HEK293T (cell line): ENCODE measurements around the gene ADAMTS15.

Source experiments
- CTCF ChIA-PET: fragments of 350-600 bp; formaldehyde crosslinking; extraction: SDS; loops from one replicate; lab custom pipeline; 2021; ENCODE audit warnings: antibody characterized with exemption, inconsistent platforms; lab: Yijun Ruan, JAX
- POLR2A ChIA-PET: fragments of 350-600 bp; formaldehyde crosslinking; extraction: SDS; loops from one replicate; lab custom pipeline; 2020; ENCODE audit warnings: antibody characterized with exemption, inconsistent platforms; lab: Yijun Ruan, JAX
- DNase-seq: peaks from one replicate; pipeline ENCODE4 v3.0.0; 2012; ENCODE audit warnings: mixed read lengths; ENCODE audit errors: extremely low spot score
- ARNT ChIP-seq: fragments of 450-650 bp; IDR thresholded peaks from 2 replicates; pipeline ENCODE4 v1.6.1; 2017; ENCODE audit warnings: mild to moderate bottlenecking
- BHLHE40 ChIP-seq: fragments of 450-650 bp; IDR thresholded peaks from 2 replicates; pipeline ENCODE4 v1.6.1; 2016; ENCODE audit warnings: mild to moderate bottlenecking, moderate library complexity, borderline replicate concordance
- CTBP1 ChIP-seq: fragments of 450-650 bp; IDR thresholded peaks from 2 replicates; pipeline ENCODE4 v1.6.1; 2016; ENCODE audit warnings: borderline replicate concordance
- ELF4 ChIP-seq: fragments of 450-650 bp; IDR thresholded peaks from 2 replicates; pipeline ENCODE4 v1.6.1; 2017; ENCODE audit warnings: antibody characterized with exemption
- FOXA1 ChIP-seq: fragments of 450-650 bp; IDR thresholded peaks from 2 replicates; pipeline ENCODE4 v1.6.1; 2016; ENCODE audit warnings: mild to moderate bottlenecking
- FOXK2 ChIP-seq: fragments of 450-650 bp; IDR thresholded peaks from 2 replicates; pipeline ENCODE4 v1.6.1; 2016; ENCODE audit warnings: mild to moderate bottlenecking
- FOXM1 ChIP-seq: fragments of 450-650 bp; IDR thresholded peaks from 2 replicates; pipeline ENCODE4 v1.6.1; 2017; ENCODE audit warnings: mild to moderate bottlenecking, borderline replicate concordance
- HDGF ChIP-seq: fragments of 450-650 bp; IDR thresholded peaks from 2 replicates; pipeline ENCODE4 v1.6.1; 2017; ENCODE audit warnings: antibody characterized with exemption, borderline replicate concordance
- L3MBTL2 ChIP-seq: fragments of 450-650 bp; conservative IDR thresholded peaks from 2 replicates; pipeline ENCODE4 v1.6.1; 2016; ENCODE audit warnings: mild to moderate bottlenecking
- LEF1 ChIP-seq: fragments of 450-650 bp; IDR thresholded peaks from 2 replicates; pipeline ENCODE4 v1.6.1; 2017; ENCODE audit warnings: mild to moderate bottlenecking, borderline replicate concordance
- NFRKB ChIP-seq: fragments of 450-650 bp; IDR thresholded peaks from 2 replicates; pipeline ENCODE4 v1.6.1; 2016; ENCODE audit warnings: mild to moderate bottlenecking, moderate library complexity
- SP1 ChIP-seq: fragments of 450-650 bp; IDR thresholded peaks from 2 replicates; pipeline ENCODE4 v1.6.1; 2017
- SUZ12 ChIP-seq: fragments of 450-650 bp; IDR thresholded peaks from 2 replicates; pipeline ENCODE4 v1.6.1; 2016; ENCODE audit warnings: mild to moderate bottlenecking
- TARDBP ChIP-seq: fragments of 450-650 bp; IDR thresholded peaks from 2 replicates; pipeline ENCODE4 v1.6.1; 2016
- ZNF384 ChIP-seq: fragments of 450-650 bp; IDR thresholded peaks from 2 replicates; pipeline ENCODE4 v1.6.1; 2016
- TF ChIP-seq, protein P1 (sequence below): fragments of 450-650 bp; IDR thresholded peaks from 2 replicates; pipeline ENCODE4 v1.6.1; 2016

ADAMTS15 gene

DNA sequence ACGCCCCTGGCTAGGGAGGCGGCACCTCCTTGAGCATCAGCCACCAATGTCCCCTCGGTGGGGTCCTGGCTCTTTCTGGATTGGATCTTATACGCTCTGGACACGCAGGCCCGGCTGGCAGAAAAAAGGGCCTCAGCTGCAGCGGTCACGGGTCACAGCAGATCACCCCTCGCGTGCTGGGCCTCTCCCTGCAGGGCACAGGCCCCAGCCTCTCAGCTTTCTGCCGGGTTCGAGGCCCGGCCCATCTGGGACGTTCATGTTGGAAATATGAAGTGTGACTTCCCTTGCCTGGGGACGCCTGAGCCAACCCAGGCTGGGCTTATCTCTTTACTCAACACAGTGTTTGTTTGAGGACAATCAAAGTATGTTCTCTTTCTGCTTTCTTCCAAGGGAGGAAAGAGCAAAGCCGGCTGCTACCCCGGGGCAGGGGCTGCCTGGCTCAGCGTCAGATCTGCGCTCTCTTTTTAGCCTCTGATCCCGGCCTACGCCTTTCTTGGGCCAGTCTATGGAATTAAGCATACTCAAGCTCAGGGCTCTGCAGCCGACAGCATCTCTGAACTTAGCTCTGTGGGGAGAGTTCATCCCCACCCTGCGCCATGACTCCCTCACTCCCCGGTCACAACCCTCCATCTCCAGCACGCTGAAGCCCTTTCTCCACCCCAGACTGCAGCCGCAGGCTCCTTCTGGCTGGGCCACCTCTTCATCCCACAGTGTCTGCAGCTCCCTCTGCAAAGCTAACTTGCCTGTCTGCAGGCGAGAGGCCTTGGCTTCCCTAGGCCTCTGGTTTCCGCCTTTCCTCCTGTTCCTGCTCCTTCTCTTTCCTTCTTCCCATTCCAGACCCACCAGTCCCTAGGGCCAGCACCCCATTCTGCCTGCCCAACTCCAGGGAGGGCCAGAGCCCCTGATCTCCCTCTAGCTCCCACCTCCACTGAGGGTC lies 38.8 kb downstream of the ADAMTS15 start:
- POLR2A ChIA-PET: no interaction called here
- DNase-seq: peak; percentile 4
- CTCF ChIA-PET: interaction anchor here (1.2 kb wide), 1 partner anchor 50 kb away, joined by 4 read pairs; no protein-coding TSS in a partner anchor
- TF ChIP-seq TARDBP (no peak), SP1 (no peak), FOXK2 (no peak)

DNA sequence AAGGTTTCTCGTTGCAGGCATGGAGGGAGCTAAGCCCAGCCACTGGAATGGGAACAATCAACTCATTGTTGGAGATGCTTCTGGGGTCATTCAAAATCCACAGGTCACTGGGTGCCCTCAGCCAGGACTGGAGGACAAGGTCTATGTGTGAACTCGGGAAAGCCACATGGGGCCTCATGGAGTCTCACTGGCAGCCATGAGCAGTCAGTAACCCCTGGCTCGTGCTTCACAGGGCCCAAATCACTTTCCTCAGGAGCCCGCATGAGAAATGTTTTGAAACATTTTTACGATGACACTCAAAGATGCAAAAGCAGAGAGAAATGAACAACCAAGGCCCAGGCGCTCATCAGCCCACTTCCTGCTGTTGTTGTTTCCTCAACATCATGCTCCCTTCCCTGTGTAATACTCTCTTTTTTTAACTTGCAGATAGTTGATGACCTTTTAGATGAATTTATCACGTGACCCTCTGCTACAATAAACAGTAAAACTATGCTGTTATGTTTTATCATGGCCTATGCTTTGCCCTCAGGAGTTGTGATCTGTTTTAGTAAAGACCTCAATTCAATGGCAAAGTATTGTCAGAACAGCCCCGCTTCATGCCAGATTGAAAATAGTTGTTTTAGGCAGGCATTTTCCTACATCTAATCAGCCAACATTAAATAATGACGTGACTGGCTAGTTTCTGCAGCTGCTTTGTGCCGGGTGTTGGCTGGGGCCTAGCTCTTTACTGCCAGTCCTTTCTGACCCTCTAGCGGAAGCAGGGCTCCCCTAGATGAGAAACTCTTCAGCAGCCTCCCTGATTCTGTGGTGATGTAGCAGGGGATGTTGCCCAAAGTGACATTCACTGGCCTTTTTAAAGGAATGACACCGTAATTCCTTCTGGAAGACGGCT lies 39.7 kb downstream of the ADAMTS15 start:
- ChIA-PET POLR2A (no interaction called here), CTCF (no interaction called here)
- peak; percentile 4 for DNase-seq
- TF ChIP-seq L3MBTL2 (no peak), SP1 (no peak), ELF4 (no peak), CTBP1 (no peak), FOXK2 (no peak), SUZ12 (no peak), ARNT (no peak), HDGF (no peak), FOXA1 (no peak), BHLHE40 (no peak), NFRKB (no peak), LEF1 (no peak)
- TF ChIP-seq, protein P1, sequence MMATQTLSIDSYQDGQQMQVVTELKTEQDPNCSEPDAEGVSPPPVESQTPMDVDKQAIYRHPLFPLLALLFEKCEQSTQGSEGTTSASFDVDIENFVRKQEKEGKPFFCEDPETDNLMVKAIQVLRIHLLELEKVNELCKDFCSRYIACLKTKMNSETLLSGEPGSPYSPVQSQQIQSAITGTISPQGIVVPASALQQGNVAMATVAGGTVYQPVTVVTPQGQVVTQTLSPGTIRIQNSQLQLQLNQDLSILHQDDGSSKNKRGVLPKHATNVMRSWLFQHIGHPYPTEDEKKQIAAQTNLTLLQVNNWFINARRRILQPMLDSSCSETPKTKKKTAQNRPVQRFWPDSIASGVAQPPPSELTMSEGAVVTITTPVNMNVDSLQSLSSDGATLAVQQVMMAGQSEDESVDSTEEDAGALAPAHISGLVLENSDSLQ: no peak

DNA sequence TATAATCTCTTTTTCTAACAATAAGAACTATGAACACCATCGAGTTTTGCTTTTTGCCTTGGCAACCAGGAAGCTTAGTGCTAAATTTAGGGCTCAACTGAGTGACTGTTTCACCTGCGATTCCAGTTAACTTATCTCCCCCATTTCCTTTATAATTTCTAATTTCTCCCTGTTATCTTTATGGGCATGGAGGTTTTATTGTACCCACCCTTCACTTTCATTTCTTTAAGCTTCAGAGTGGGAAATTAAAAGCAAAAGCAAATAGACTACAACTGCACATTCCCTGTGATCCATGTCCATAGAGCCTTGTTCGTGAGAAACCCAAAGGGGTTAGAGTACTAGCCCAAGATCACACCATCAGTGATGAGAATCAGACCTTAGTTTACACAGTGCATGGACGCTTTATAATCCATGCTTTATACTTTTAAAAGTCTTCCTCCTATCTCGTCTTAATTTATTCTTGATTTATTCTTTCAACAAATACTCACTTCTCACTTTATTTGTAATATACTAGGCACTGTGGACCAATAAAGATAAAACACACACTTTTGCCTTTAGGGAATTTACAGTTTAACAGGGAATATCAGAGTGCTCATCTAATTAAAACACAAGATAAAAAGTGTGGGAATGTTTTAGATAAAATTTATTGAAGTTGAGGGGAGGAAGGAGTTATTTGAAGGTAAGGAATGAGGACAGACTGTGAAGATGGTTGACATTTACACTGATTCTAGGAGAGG lies 40.6 kb downstream of the ADAMTS15 start:
- POLR2A ChIA-PET: no interaction called here
- no peak for DNase-seq
- CTCF ChIA-PET: no interaction called here
- TF ChIP-seq ELF4 (no peak), TARDBP (no peak), SUZ12 (no peak), NFRKB (no peak), L3MBTL2 (no peak), HDGF (no peak), FOXA1 (no peak), LEF1 (no peak), CTBP1 (no peak), ZNF384 (no peak), BHLHE40 (no peak), FOXM1 (no peak), SP1 (no peak), ARNT (no peak), FOXK2 (no peak)
- TF ChIP-seq, protein P1: no peak

DNA sequence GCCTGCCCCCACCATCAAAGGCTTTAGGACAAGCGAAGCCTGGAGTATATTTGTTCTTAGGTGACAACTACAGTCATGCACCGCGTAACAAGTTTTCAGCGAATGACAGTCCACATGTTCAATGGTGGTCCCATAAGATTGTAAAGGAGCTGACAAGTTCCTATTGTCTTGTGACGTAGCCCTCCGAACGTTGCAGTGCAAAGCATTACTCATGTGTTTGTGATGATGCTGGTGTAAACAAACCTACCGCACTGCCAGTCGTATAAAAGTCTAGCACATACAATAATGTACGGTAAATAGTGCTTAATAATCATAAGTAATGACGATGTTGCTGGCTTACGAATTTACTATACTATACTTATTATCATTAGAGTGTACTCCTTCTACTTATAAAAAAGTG lies 41.3 kb downstream of the ADAMTS15 start:
- CTCF ChIA-PET: no interaction called here
- POLR2A ChIA-PET: no interaction called here
- DNase-seq: no peak

More for the DNA sequence above, 41.3 kb downstream of the ADAMTS15 start:
- TF ChIP-seq TARDBP: no peak
- TF ChIP-seq FOXK2: no peak
- no peak for TF ChIP-seq HDGF
- no peak for TF ChIP-seq NFRKB
- TF ChIP-seq FOXA1: no peak
- TF ChIP-seq L3MBTL2: no peak
- no peak for TF ChIP-seq BHLHE40
- TF ChIP-seq SP1: no peak
- TF ChIP-seq LEF1: no peak
- TF ChIP-seq ELF4: no peak
- no peak for TF ChIP-seq ARNT
- no peak for TF ChIP-seq FOXM1
- TF ChIP-seq SUZ12: no peak
- TF ChIP-seq, protein P1: no peak
- TF ChIP-seq CTBP1: no peak
- no peak for TF ChIP-seq ZNF384
